HG03175 (cell line): ENCODE measurements around the gene FOXF2.

Experiments
- ATAC-seq: cut with Tn5 transposase; IDR thresholded peaks from one replicate; pipeline ENCODE4 v1.9.1; 2021; ENCODE audit warnings: mild to moderate bottlenecking, moderate library complexity; ENCODE audit not compliant: unreplicated experiment

Gene FOXF2

GRCh38 chr6:1378065-1379016, 11.0 kb upstream of the FOXF2 start:
- no peak for ATAC-seq

GRCh38 chr6:1379017-1379787, 10.2 kb upstream of the FOXF2 start:
- ATAC-seq = no peak

GRCh38 chr6:1379788-1380147, 9.6 kb upstream of the FOXF2 start:
- no peak for ATAC-seq

GRCh38 chr6:1380625-1381427, 8.6 kb upstream of the FOXF2 start:
- no peak for ATAC-seq

- no peak for ATAC-seq
These were observed 7.7 kb upstream of the FOXF2 start for GRCh38 chr6:1381481-1382330.

- no peak for ATAC-seq
These were observed 7.0 kb upstream of the FOXF2 start for GRCh38 chr6:1382331-1382882.

- ATAC-seq = no peak
These were observed 6.3 kb upstream of the FOXF2 start for GRCh38 chr6:1382883-1383728.

- no peak for ATAC-seq
These were observed 5.4 kb upstream of the FOXF2 start for GRCh38 chr6:1383729-1384548.

- ATAC-seq = no peak
These were observed 4.7 kb upstream of the FOXF2 start for GRCh38 chr6:1384549-1385128.

- ATAC-seq = no peak
These were observed 4.0 kb upstream of the FOXF2 start for GRCh38 chr6:1385129-1386037.

GRCh38 chr6:1386038-1386709, 3.2 kb upstream of the FOXF2 start:
- no peak for ATAC-seq

- ATAC-seq = no peak
These were observed 1.9 kb upstream of the FOXF2 start for GRCh38 chr6:1387538-1387875.

GRCh38 chr6:1387876-1388629, 1.3 kb upstream of the FOXF2 start:
- no peak for ATAC-seq

GRCh38 chr6:1388630-1389368, 577 bp upstream of the FOXF2 start:
- ATAC-seq = no peak
